GM23338 (cell line): Measurements from ENCODE around the gene A3GALT2. TPM values are rescaled to one million over a fixed set of nuclear protein-coding genes. Genes with fewer than 3 reads are reported as not detected.

Experiments
- ATAC-seq: fragments of 200-7000 bp; cut with Tn5 transposase; 3 replicates; pipeline ENCODE4 v1.9.1; 2020
- DNase-seq: peaks from one replicate; pipeline ENCODE4 v3.0.0-alpha.2; 2015; ENCODE audit warnings: low spot score
- H2AFZ ChIP-seq: fragments of 200-600 bp; sonication (generic); 2 replicates; pipeline ENCODE4 v1.8.0; 2016; ENCODE audit warnings: antibody characterized with exemption, mild to moderate bottlenecking, moderate library complexity
- H3F3A ChIP-seq: fragments of 200-600 bp; sonication (generic); replicated peaks from 2 replicates; pipeline ENCODE4 v1.8.0; 2017; ENCODE audit warnings: antibody characterized with exemption, mixed run types, low read depth
- H3K27ac ChIP-seq: fragments of 200-600 bp; sonication (generic); 2 replicates; pipeline ENCODE4 v1.6.1; 2016; ENCODE audit warnings: low read depth
- H3K27me3 ChIP-seq: fragments of 200-600 bp; sonication (generic); 2 replicates; pipeline ENCODE4 v1.8.0; 2016; ENCODE audit warnings: mild to moderate bottlenecking, mixed run types, moderate library complexity; ENCODE audit not compliant: insufficient read depth
- H3K36me3 ChIP-seq: fragments of 200-600 bp; sonication (generic); 2 replicates; pipeline ENCODE4 v1.8.0; 2016; ENCODE audit warnings: mild to moderate bottlenecking; ENCODE audit not compliant: insufficient read depth
- H3K4me1 ChIP-seq: fragments of 200-600 bp; sonication (generic); 2 replicates; pipeline ENCODE4 v1.8.0; 2016; ENCODE audit warnings: mild to moderate bottlenecking, moderate library complexity; ENCODE audit not compliant: insufficient read depth
- H3K4me2 ChIP-seq: fragments of 200-600 bp; sonication (generic); 2 replicates; pipeline ENCODE4 v1.7.1; 2017; ENCODE audit warnings: mixed run types
- H3K4me3 ChIP-seq: fragments of 200-600 bp; sonication (generic); 2 replicates; pipeline ENCODE4 v1.6.1; 2016; ENCODE audit warnings: mixed run types
- H3K79me2 ChIP-seq: fragments of 200-600 bp; sonication (generic); replicated peaks from 2 replicates; pipeline ENCODE4 v1.8.0; 2017; ENCODE audit warnings: mild to moderate bottlenecking; ENCODE audit not compliant: insufficient read depth
- H3K9me2 ChIP-seq: fragments of 200-600 bp; sonication (generic); 2 replicates; pipeline ENCODE4 v1.8.0; 2017; ENCODE audit not compliant: insufficient read depth
- H4K20me1 ChIP-seq: fragments of 200-600 bp; sonication (generic); replicated peaks from 2 replicates; pipeline ENCODE4 v1.8.0; 2017; ENCODE audit warnings: mild to moderate bottlenecking; ENCODE audit not compliant: insufficient read depth
- H3K27ac Mint-ChIP-seq: 2 replicates; pipeline ENCODE4 v1.8.0; 2020; ENCODE audit warnings: inconsistent platforms, mild to moderate bottlenecking, moderate library complexity, mixed read lengths
- H3K27me3 Mint-ChIP-seq: 3 replicates; pipeline ENCODE4 v1.8.0; 2022; ENCODE audit warnings: low read depth, mild to moderate bottlenecking, moderate library complexity, mixed read lengths, inconsistent platforms; ENCODE audit not compliant: insufficient read depth, poor library complexity
- H3K36me3 Mint-ChIP-seq: 3 replicates; pipeline ENCODE4 v1.8.0; 2021; ENCODE audit warnings: low read depth, mild to moderate bottlenecking, inconsistent platforms, moderate library complexity, mixed read lengths
- H3K4me1 Mint-ChIP-seq: 3 replicates; pipeline ENCODE4 v1.8.0; 2020; ENCODE audit warnings: mild to moderate bottlenecking, inconsistent platforms, mixed read lengths
- H3K4me3 Mint-ChIP-seq: 3 replicates; pipeline ENCODE4 v1.8.0; 2021; ENCODE audit warnings: moderate library complexity, mild to moderate bottlenecking, inconsistent platforms, mixed read lengths
- H3K9me3 Mint-ChIP-seq: 3 replicates; pipeline ENCODE4 v1.8.0; 2020; ENCODE audit warnings: moderate library complexity, mild to moderate bottlenecking, inconsistent platforms, mixed read lengths
- CREB1 ChIP-seq: fragments of 250-450 bp; sonication (Bioruptor Pico); IDR thresholded peaks from 2 replicates; pipeline ENCODE4 v1.5.0; 2020; ENCODE audit warnings: low read depth, mild to moderate bottlenecking, moderate library complexity
- EZH2 ChIP-seq: fragments of 200-600 bp; sonication (generic); IDR thresholded peaks from one replicate; pipeline ENCODE4 v1.8.0; 2017; ENCODE audit warnings: antibody characterized with exemption, mild to moderate bottlenecking, low read depth; ENCODE audit not compliant: unreplicated experiment
- EZH2phosphoT487 ChIP-seq: fragments of 200-600 bp; sonication (generic); IDR thresholded peaks from one replicate; pipeline ENCODE4 v1.8.1; 2018; ENCODE audit warnings: antibody characterized with exemption; ENCODE audit not compliant: unreplicated experiment
- JUNB ChIP-seq: IDR thresholded peaks from one replicate; pipeline ENCODE4 v1.6.1; 2016; ENCODE audit warnings: antibody characterized with exemption; ENCODE audit not compliant: unreplicated experiment
- POLR2AphosphoS5 ChIP-seq: IDR thresholded peaks from 2 replicates; pipeline ENCODE4 v1.6.1; 2016; ENCODE audit warnings: antibody characterized with exemption, low read depth
- REST ChIP-seq: IDR thresholded peaks from one replicate; pipeline ENCODE4 v1.6.1; 2018; ENCODE audit warnings: antibody characterized with exemption; ENCODE audit not compliant: unreplicated experiment
- STAT1 ChIP-seq: IDR thresholded peaks from one replicate; pipeline ENCODE4 v1.6.1; 2016; ENCODE audit warnings: antibody characterized with exemption; ENCODE audit not compliant: unreplicated experiment
- ZNF114 ChIP-seq: fragments of 250-450 bp; sonication (Bioruptor Pico); IDR thresholded peaks from 2 replicates; pipeline ENCODE4 v1.5.0; 2020; ENCODE audit warnings: mild to moderate bottlenecking, moderate library complexity
- ZNF331 ChIP-seq: fragments of 250-450 bp; sonication (Bioruptor Pico); IDR thresholded peaks from 2 replicates; pipeline ENCODE4 v1.5.0; 2020; ENCODE audit warnings: low read depth, mild to moderate bottlenecking, moderate library complexity
- polyA plus RNA-seq: library from polyadenylated mRNA; unstranded; fragments of >200 nt; fragmentation: Nextera tagmentation; extraction: Ambion mirVana; gene quantifications from 2 replicates; pipeline ENCODE4 v1.2.1, GENCODE V29; 2016
- total RNA-seq: library from RNA; depleted of rRNA; stranded (reverse); fragments of >200 nt; shearing (Covaris generic); gene quantifications from 2 replicates; pipeline ENCODE4 v1.2.3, GENCODE V29; 2014
- TF ChIP-seq, protein P1 (sequence below): IDR thresholded peaks from 2 replicates; pipeline ENCODE4 v1.6.1; 2016; ENCODE audit warnings: antibody characterized with exemption
- TF ChIP-seq, protein P2 (sequence below), 2 experiments: fragments of 200-600 bp in 1 of 2; sonication (generic) in 1 of 2; conservative IDR thresholded peaks; 2 replicates each; pipeline versions ENCODE4 v1.5.1 to v1.6.1; 2016 to 2017; ENCODE audit warnings: antibody characterized with exemption in 2 of 2, low read depth in 2 of 2, mild to moderate bottlenecking in 2 of 2, moderate library complexity in 1 of 2

The A3GALT2 gene
- total and polyA plus RNA-seq, 2 experiments from 2014 or later, result not detected

- H3K36me3 Mint-ChIP-seq, result peaks cover 57% of the 10 kb centered on the region
- peaks cover 9% of the 10 kb centered on the region; the same call in 1 of the 2 replicates for H3K4me1 ChIP-seq
- no peak overlapping the region for H3K27ac ChIP-seq
- DNase-seq (no peak), ATAC-seq (no peak)
- H3K9me3 Mint-ChIP-seq, result peaks cover 3% of the 10 kb centered on the region; the same call in 1 of the 3 replicates
- H3K27me3 ChIP-seq, result no peaks in the 10 kb centered on the region; the same call in 1 of the 2 replicates
- H3K27ac Mint-ChIP-seq, result no peak overlapping the region
- H3K4me3 Mint-ChIP-seq, result no peak overlapping the region
- H3K36me3 ChIP-seq, result no peaks in the 10 kb centered on the region; the same call in 1 of the 2 replicates
- H4K20me1 ChIP-seq, result no peaks in the 10 kb centered on the region; the same call in 1 of the 2 replicates
- no peak overlapping the region for H3K4me2 ChIP-seq
- no peaks in the 10 kb centered on the region for H3F3A ChIP-seq
- peaks cover 2% of the 10 kb centered on the region; the same call in 1 of the 2 replicates for H3K9me2 ChIP-seq
- H3K4me1 Mint-ChIP-seq, result peaks cover 15% of the 10 kb centered on the region
- no peak overlapping the region for H2AFZ ChIP-seq
- TF ChIP-seq ZNF114 (no peak), JUNB (no peak), ZNF331 (no peak), REST (no peak), POLR2AphosphoS5 (no peak), CREB1 (no peak), STAT1 (no peak), EZH2 (no peak)
- TF ChIP-seq, protein P1, sequence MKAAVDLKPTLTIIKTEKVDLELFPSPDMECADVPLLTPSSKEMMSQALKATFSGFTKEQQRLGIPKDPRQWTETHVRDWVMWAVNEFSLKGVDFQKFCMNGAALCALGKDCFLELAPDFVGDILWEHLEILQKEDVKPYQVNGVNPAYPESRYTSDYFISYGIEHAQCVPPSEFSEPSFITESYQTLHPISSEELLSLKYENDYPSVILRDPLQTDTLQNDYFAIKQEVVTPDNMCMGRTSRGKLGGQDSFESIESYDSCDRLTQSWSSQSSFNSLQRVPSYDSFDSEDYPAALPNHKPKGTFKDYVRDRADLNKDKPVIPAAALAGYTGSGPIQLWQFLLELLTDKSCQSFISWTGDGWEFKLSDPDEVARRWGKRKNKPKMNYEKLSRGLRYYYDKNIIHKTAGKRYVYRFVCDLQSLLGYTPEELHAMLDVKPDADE, result no peak
- no peaks in the 10 kb centered on the region for H3K79me2 ChIP-seq
- H3K27me3 Mint-ChIP-seq, result peaks cover 6% of the 10 kb centered on the region
- no peak overlapping the region for H3K4me3 ChIP-seq
These were observed 22.8 kb downstream of the A3GALT2 start for GRCh38 chr1:33297911-33298622.

GRCh38 chr1:33296824-33297223 lies 24.1 kb downstream of the A3GALT2 start:
- Histone ChIP-seq H3K27me3 (no peaks in the 10 kb centered on the region), H3K4me2 (no peak overlapping the region), H3K36me3 (no peaks in the 10 kb centered on the region; the same call in 1 of the 2 replicates), H3K9me2 (peaks cover under 1% of the 10 kb centered on the region; the same call in 1 of the 2 replicates), H4K20me1 (no peaks in the 10 kb centered on the region; the same call in 1 of the 2 replicates), H2AFZ (no peak overlapping the region), H3F3A (no peaks in the 10 kb centered on the region), H3K4me3 (no peak overlapping the region), H3K79me2 (0 out of 2 replicates have a peak, but pooled peaks cover 3% of the 10 kb centered on the region), H3K4me1 (peaks cover 9% of the 10 kb centered on the region; the same call in 1 of the 2 replicates), H3K27ac (no peak overlapping the region)
- no peak for DNase-seq
- H3K27me3 Mint-ChIP-seq, result peaks cover 2% of the 10 kb centered on the region
- peaks cover 54% of the 10 kb centered on the region for H3K36me3 Mint-ChIP-seq
- peaks cover 15% of the 10 kb centered on the region for H3K4me1 Mint-ChIP-seq
- H3K9me3 Mint-ChIP-seq, result peaks cover 3% of the 10 kb centered on the region; the same call in 1 of the 3 replicates
- no peak overlapping the region for H3K4me3 Mint-ChIP-seq
- ATAC-seq, result no peak
- no peak overlapping the region for H3K27ac Mint-ChIP-seq
- TF ChIP-seq ZNF331, result no peak
- TF ChIP-seq, protein P2, sequence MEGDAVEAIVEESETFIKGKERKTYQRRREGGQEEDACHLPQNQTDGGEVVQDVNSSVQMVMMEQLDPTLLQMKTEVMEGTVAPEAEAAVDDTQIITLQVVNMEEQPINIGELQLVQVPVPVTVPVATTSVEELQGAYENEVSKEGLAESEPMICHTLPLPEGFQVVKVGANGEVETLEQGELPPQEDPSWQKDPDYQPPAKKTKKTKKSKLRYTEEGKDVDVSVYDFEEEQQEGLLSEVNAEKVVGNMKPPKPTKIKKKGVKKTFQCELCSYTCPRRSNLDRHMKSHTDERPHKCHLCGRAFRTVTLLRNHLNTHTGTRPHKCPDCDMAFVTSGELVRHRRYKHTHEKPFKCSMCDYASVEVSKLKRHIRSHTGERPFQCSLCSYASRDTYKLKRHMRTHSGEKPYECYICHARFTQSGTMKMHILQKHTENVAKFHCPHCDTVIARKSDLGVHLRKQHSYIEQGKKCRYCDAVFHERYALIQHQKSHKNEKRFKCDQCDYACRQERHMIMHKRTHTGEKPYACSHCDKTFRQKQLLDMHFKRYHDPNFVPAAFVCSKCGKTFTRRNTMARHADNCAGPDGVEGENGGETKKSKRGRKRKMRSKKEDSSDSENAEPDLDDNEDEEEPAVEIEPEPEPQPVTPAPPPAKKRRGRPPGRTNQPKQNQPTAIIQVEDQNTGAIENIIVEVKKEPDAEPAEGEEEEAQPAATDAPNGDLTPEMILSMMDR (conservative IDR thresholded peaks at IDR 0.05; ENCODE audit: low read depth in 2 of 2), result no peak
- no peak for TF ChIP-seq STAT1
- TF ChIP-seq ZNF114, result no peak
- TF ChIP-seq, protein P1, result no peak
- no peak for TF ChIP-seq CREB1
- no peak for TF ChIP-seq REST
- TF ChIP-seq JUNB, result no peak
- no peak for TF ChIP-seq EZH2phosphoT487
